Testis (tissue), 3 donors: ENCODE results near the gene INSR. TPM values are rescaled to one million over a fixed set of nuclear protein-coding genes. Genes with fewer than 3 reads are reported as not detected.
A peak's percentile ranks its signal among the peaks of the same experiment; 100 is the strongest.

Source experiments
- DNase-seq: peaks from one replicate; pipeline ENCODE4 v3.0.0-alpha.2; 2019
- H3K27ac ChIP-seq, 2 donors: fragments of 200-600 bp; sonication (generic); one replicate each; pipeline ENCODE4 v1.5.1; 2019
- H3K27me3 ChIP-seq: fragments of 200-600 bp; sonication (generic); one replicate; pipeline ENCODE4 v1.5.1; 2019
- H3K36me3 ChIP-seq: fragments of 200-600 bp; sonication (generic); one replicate; pipeline ENCODE4 v1.5.1; 2017; ENCODE audit warnings: low read depth; ENCODE audit errors: missing control alignments
- H3K4me1 ChIP-seq: fragments of 200-600 bp; sonication (generic); one replicate; pipeline ENCODE4 v1.5.1; 2019
- H3K4me3 ChIP-seq, 2 donors: fragments of 200-600 bp; sonication (generic); one replicate each; pipeline ENCODE4 v1.5.1; 2017 to 2019
- H3K9me3 ChIP-seq: fragments of 200-600 bp; sonication (generic); one replicate; pipeline ENCODE4 v1.5.1; 2017
- POLR2A ChIP-seq: fragments of 450-650 bp; IDR thresholded peaks from one replicate; pipeline ENCODE4 v1.6.1; 2017; ENCODE audit warnings: antibody characterized with exemption, mild to moderate bottlenecking, moderate library complexity
- WGBS, 2 donors: methylation state at CpG; one replicate each; pipeline ENCODE4 v1.1.5; 2018; 5-methylcytosine and 5-hydroxymethylcytosine counted together
- intact Hi-C: fragments of 100-400 bp; cut with DNase I; formaldehyde crosslinking; loops from one replicate; pipeline ENCODE4 v1.15.1; 2023; ENCODE audit warnings: low total_unique reads
- polyA plus RNA-seq: library from polyadenylated mRNA; stranded (reverse); fragments of 350-450 nt; fragmentation: Illumina TruSeq; extraction: RNeasy Lipid Tissue Mini Kit (QIAGEN cat#74804); gene quantifications from one replicate; pipeline ENCODE4 v1.2.3, GENCODE V29; 2014; ENCODE audit warnings: low read depth, low replicate concordance; ENCODE audit not compliant: insufficient read depth
- total RNA-seq, 2 donors: library from RNA; depleted of rRNA; stranded (reverse); fragments of >200 nt; gene quantifications; one replicate each; pipeline ENCODE4 v1.2.3, GENCODE V29; 2016
- TF ChIP-seq, protein P1 (sequence below), 3 experiments: fragments of 450-650 bp in 2 of 3; fragments of 200-600 bp in 1 of 3; sonication (generic) in 1 of 3; IDR thresholded peaks; one replicate each; pipeline ENCODE4 v1.5.1; 2016 to 2019; ENCODE audit warnings: antibody characterized with exemption in 3 of 3, mild to moderate bottlenecking in 2 of 3, moderate library complexity in 1 of 3

The INSR gene
- total and polyA plus RNA-seq, 3 donors from 2014 or later = 9.3 to 96.5 (median 85.1) TPM

DNA sequence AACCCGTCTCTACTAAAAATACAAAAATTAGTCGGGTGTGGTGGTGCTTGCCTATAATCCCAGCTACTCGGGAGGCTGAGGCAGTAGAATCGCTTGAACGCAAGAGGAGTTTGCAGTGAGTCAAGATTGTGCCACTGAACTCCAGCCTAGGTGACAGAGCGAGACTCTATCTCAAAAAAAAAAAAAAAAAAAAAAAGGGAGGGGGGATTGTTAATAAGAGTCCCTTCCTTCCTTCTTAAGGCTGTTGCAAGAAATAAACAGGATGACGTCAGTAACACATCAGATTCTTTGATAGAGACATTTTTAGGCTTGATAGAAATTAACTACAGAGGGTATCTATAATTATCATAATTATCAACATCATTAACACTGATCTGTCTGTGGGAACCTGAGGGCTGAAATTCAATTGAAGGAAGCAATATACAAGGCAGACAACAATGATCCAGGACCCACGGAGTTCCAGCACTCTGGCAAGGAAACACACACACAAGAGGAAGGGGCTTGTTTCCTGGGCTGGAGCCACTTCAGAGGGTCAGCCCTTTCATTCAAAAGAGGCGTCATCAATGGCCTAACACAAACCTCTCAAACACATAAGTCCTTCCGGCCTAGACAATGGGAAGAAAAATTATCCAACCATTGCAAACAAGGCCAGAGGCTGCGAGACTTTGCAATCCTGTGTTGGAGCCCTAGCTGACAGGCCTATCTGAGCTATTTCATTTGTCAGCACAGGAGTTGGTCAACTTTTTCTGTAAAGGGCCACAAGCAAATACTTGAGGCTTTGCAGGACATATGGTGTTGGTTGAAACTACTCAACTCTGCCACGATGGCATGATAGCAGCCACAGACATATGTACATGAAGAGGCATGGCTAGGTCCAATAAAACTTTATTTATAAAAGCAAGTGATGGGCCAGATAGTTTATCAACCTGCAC, 105.2 kb downstream of the INSR start:
- DNase-seq = no peak
- intact Hi-C loops = no loop called here
- TF ChIP-seq POLR2A = no peak
- TF ChIP-seq, protein P1, sequence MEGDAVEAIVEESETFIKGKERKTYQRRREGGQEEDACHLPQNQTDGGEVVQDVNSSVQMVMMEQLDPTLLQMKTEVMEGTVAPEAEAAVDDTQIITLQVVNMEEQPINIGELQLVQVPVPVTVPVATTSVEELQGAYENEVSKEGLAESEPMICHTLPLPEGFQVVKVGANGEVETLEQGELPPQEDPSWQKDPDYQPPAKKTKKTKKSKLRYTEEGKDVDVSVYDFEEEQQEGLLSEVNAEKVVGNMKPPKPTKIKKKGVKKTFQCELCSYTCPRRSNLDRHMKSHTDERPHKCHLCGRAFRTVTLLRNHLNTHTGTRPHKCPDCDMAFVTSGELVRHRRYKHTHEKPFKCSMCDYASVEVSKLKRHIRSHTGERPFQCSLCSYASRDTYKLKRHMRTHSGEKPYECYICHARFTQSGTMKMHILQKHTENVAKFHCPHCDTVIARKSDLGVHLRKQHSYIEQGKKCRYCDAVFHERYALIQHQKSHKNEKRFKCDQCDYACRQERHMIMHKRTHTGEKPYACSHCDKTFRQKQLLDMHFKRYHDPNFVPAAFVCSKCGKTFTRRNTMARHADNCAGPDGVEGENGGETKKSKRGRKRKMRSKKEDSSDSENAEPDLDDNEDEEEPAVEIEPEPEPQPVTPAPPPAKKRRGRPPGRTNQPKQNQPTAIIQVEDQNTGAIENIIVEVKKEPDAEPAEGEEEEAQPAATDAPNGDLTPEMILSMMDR (IDR thresholded peaks at IDR 0.05) = no peak
- H3K27ac ChIP-seq = peak overlapping the region in 1 of 2 donors; percentile 19
- H3K27me3 ChIP-seq = no peaks in the 10 kb centered on the region
- peaks cover 10% of the 10 kb centered on the region for H3K4me1 ChIP-seq
- H3K36me3 ChIP-seq = no peaks in the 10 kb centered on the region
- 72 to 74% methylated on average over 12 of the region's 12 CpGs for WGBS, 2 donors
- H3K4me3 ChIP-seq = no peak overlapping the region
- H3K9me3 ChIP-seq = no peaks in the 10 kb centered on the region

DNA sequence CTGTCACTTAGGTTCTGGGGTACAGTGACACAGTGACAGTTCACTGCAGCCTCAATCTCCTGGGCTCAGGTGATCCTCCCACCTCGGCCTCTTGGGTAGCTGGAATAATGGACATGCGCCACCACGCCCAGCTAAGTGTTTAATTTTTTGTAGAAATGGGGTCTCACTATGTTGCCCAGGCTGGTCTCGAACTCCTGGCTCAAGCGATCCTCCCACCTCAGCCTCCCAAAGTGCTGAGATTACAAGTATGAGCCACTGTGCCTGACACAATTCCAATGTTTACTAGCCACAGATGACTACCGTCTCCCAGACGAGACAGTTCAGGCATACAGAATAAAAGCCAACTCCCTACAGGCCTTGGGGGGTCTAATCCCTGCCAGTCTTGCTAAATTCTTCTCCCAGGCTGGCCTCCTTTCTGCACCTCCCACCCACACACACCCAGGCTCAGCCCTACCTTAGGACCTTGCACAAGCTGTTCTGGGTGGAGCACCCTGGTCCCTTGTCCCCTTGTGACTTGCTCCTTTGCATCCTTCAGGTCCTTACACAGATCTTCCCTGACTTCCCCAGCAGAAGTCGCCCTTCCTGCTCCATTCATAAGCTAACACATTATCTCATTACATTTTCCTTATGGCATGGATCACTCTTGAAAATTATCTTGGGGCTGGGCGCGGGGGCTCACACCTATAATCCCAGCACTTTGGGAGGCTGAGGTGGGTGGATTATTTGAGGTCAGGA, 106.4 kb downstream of the INSR start:
- H3K9me3 ChIP-seq = no peaks in the 10 kb centered on the region
- no peak overlapping the region for H3K27ac ChIP-seq
- no peak for DNase-seq
- no peaks in the 10 kb centered on the region for H3K27me3 ChIP-seq
- intact Hi-C loops = no loop called here
- no peak overlapping the region for H3K4me3 ChIP-seq
- 79 to 82% methylated on average over 10 of the region's 10 CpGs for WGBS, 2 donors
- TF ChIP-seq POLR2A = no peak
- TF ChIP-seq, protein P1 (IDR thresholded peaks at IDR 0.05) = no peak
- no peaks in the 10 kb centered on the region for H3K36me3 ChIP-seq
- peaks cover 22% of the 10 kb centered on the region for H3K4me1 ChIP-seq

DNA sequence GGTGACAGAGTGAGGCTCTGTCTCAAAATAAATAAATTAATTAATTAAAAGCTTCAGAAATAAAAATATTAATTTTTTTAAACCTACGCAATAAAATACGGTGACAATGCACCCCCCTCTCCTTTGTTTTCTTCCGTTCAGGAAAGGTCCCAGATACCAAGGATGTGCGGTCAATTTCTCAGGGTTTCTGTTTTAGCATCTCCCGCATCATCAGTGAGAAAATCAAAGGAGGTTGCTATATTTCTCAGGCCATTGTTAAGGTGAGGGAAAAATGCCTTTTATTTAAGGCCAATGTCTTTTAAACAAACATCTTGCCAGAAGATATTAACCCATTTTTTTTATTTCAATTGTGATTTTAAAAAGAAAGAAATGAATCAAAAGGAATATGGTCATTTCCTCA, 111.7 kb downstream of the INSR start:
- Histone ChIP-seq H3K4me3 (no peak overlapping the region), H3K36me3 (no peaks in the 10 kb centered on the region), H3K9me3 (no peaks in the 10 kb centered on the region), H3K27me3 (no peaks in the 10 kb centered on the region), H3K4me1 (peaks cover 41% of the 10 kb centered on the region), H3K27ac (peak overlapping the region; percentile 68 to 81)
- intact Hi-C loops = no loop called here
- 53 to 56% methylated on average over 5 of the region's 5 CpGs for WGBS, 2 donors
- no peak for DNase-seq
- TF ChIP-seq POLR2A = no peak
- TF ChIP-seq, protein P1 (IDR thresholded peaks at IDR 0.05) = no peak

DNA sequence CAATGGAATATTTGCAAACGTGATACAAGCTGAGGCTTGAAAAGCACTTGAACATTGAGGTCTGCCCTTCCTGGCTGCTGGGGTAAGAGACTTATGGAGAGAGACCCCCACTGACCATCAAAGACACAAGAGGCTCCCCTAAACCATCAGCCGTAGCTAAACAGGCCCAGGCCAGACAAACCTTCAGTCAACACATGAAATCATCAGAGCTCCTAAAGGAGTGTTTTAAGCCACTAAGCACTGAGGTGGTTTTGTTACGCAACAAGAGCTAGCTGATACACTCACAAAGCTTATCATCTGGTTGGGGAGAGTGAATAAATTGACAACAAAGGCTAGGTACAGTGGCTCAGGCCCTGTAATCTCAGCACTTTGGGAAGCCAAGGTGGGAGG, 114.3 kb downstream of the INSR start:
- DNase-seq = no peak
- TF ChIP-seq, protein P1 (IDR thresholded peaks at IDR 0.05) = no peak
- TF ChIP-seq POLR2A = no peak
- no peaks in the 10 kb centered on the region for H3K27me3 ChIP-seq
- H3K27ac ChIP-seq = peak overlapping the region in 1 of 2 donors; percentile 10
- intact Hi-C loops = no loop called here
- H3K9me3 ChIP-seq = no peaks in the 10 kb centered on the region
- WGBS, 2 donors = 67 to 70% methylated on average over 3 of the region's 3 CpGs
- no peak overlapping the region for H3K4me3 ChIP-seq
- H3K4me1 ChIP-seq = peaks cover 41% of the 10 kb centered on the region
- H3K36me3 ChIP-seq = no peaks in the 10 kb centered on the region
